HL-60 (cell line): ENCODE results near the gene ZNF281.

Source experiments
- DNase-seq, 2 experiments: peaks; one replicate each; pipeline ENCODE4 v3.0.0-alpha.2; 2010 to 2020; ENCODE audit warnings: low read depth in 1 of 2, low spot score in 1 of 2
- H3K27ac ChIP-seq: fragments of 250-450 bp; sonication (Bioruptor Pico); replicated peaks from 2 replicates; pipeline ENCODE4 v1.5.1; 2020; ENCODE audit warnings: mild to moderate bottlenecking, moderate library complexity
- H3K27me3 ChIP-seq: fragments of 250-450 bp; sonication (Bioruptor Pico); 2 replicates; pipeline ENCODE4 v1.5.1; 2021; ENCODE audit warnings: mild to moderate bottlenecking, moderate library complexity; ENCODE audit not compliant: insufficient read depth, poor library complexity, severe bottlenecking
- H3K4me3 ChIP-seq: replicated peaks from 2 replicates; pipeline ENCODE4 v1.5.1; 2011; ENCODE audit warnings: mild to moderate bottlenecking, control low read depth, low read length; ENCODE audit not compliant: insufficient read depth
- CTCF ChIP-seq: IDR thresholded peaks from one replicate; pipeline ENCODE4 v1.5.1; 2011; ENCODE audit warnings: low read length, control low read depth, inconsistent platforms; ENCODE audit not compliant: insufficient read depth
- GABPA ChIP-seq: IDR thresholded peaks from 2 replicates; pipeline ENCODE4 v1.6.1; 2012; ENCODE audit warnings: low read depth
- POLR2AphosphoS5 ChIP-seq: IDR thresholded peaks from 2 replicates; pipeline ENCODE4 v1.6.1; 2012; ENCODE audit warnings: low read depth
- REST ChIP-seq: IDR thresholded peaks from 2 replicates; pipeline ENCODE4 v1.6.1; 2012; ENCODE audit warnings: low read depth; ENCODE audit not compliant: insufficient replicate concordance
- SPI1 ChIP-seq: IDR thresholded peaks from 2 replicates; pipeline ENCODE4 v1.6.1; 2012; ENCODE audit warnings: low read depth, mild to moderate bottlenecking, borderline replicate concordance

The ZNF281 gene

GRCh38 chr1:200372885-200373181, 37.0 kb downstream of the ZNF281 start:
- DNase-seq = no peak
- Histone ChIP-seq H3K4me3 (no peak overlapping the region), H3K27me3 (no peaks in the 10 kb centered on the region), H3K27ac (no peak overlapping the region)
- TF ChIP-seq CTCF (no peak), REST (no peak), POLR2AphosphoS5 (no peak), GABPA (no peak), SPI1 (no peak)

GRCh38 chr1:200372095-200372884, 37.5 kb downstream of the ZNF281 start:
- no peak overlapping the region for H3K4me3 ChIP-seq
- no peak for DNase-seq

More at GRCh38 chr1:200372095-200372884, 37.5 kb downstream of the ZNF281 start:
- TF ChIP-seq SPI1 (no peak), REST (no peak), GABPA (no peak), CTCF (no peak), POLR2AphosphoS5 (no peak)
- no peaks in the 10 kb centered on the region for H3K27me3 ChIP-seq
- H3K27ac ChIP-seq = no peak overlapping the region
